Measurements from ENCODE around the gene EEF1AKMT3. TPM values are rescaled to one million over a fixed set of nuclear protein-coding genes. Genes with fewer than 3 reads are reported as not detected.

Gene EEF1AKMT3
- 2.7 TPM for polyA plus RNA-seq (2013, experiment 1 of 2)
- 3.2 TPM for polyA plus RNA-seq (2013, experiment 2 of 2)

DNA sequence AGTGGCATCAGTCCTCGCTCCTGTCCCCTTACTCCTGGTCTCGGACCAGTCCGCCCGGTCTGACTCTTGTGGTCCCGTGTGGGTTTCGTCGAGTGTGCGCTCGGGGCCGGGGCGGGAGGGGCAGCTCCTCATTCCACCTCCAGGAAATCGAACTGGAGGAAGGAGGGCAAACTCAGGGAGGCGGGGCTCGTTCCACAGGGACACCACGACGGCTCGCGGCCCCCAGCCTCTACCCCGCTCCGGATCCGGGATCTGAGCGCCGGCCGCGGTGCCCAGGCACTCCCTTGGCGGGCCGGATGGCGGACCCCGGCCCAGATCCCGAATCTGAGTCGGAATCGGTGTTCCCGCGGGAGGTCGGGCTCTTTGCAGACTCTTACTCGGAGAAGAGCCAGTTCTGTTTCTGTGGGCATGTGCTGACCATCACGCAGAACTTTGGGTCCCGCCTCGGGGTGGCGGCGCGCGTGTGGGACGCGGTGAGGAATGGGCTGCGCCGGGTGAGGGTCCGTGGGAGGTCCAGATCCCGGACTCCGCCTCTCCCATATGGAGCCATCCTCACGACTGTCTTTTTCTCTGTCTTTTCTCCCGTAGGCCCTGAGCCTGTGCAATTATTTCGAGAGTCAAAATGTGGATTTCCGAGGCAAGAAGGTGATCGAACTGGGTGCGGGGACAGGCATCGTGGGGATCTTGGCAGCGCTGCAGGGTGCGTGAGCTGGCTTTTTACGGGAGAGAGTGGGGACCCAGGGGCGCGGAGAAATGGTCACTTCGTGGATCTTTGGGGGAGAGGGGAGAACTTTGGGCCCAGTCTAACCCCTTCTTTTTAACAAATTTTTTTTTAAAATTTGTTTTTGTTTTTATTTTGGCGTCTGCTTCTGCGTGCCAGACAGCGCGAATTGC lies at the start of gene EEF1AKMT3:
EEF1AKMT3 (plus strand) TSS at position 186 of the 894 bp plus-strand sequence; CDS start at position 297, 111 bp downstream.
- Histone ChIP-seq H3K4ac (ENCODE audit: low read length) (no peak within 1 kb of the TSS), H4K8ac (ENCODE audit: low read depth, low read length) (peak within 1 kb of the TSS; percentile 88), H3K27me3 (ENCODE audit: control insufficient read depth in 3 of 3, insufficient read depth in 3 of 3, low read depth in 1 of 3, low read length in 3 of 3) (peaks cover 0 to 2% (median 0%) of the 10 kb centered on the region in 3 experiments), H3K4me2 (ENCODE audit: insufficient read depth, low read length, poor library complexity, severe bottlenecking) (peak within 1 kb of the TSS; percentile 97), H3K36me3 (replicated peaks in 1 of 2; ENCODE audit: control insufficient read depth in 2 of 2, insufficient read depth in 2 of 2, low read length in 2 of 2) (peaks cover 10 to 47% of the 10 kb centered on the region in 2 donors), H3K9ac (ENCODE audit: low read depth, low read length, poor library complexity) (peak within 1 kb of the TSS; percentile 89), H2AK5ac (ENCODE audit: low read depth, low read length) (no peak within 1 kb of the TSS), H3K27ac (replicated peaks; ENCODE audit: low read length) (peak within 1 kb of the TSS; percentile 78), H3K14ac (ENCODE audit: low read length) (peak within 1 kb of the TSS; percentile 47), H2AFZ (ENCODE audit: low read length) (peak within 1 kb of the TSS; percentile 98), H2BK15ac (ENCODE audit: low read length) (peak within 1 kb of the TSS; percentile 82), H3K9me3 (replicated peaks in 1 of 2; ENCODE audit: control insufficient read depth in 2 of 2, insufficient read depth in 1 of 2, low read depth in 1 of 2, low read length in 2 of 2) (no peaks in the 10 kb centered on the region), H2BK120ac (ENCODE audit: low read depth, low read length) (peak within 1 kb of the TSS; percentile 55), H2BK12ac (ENCODE audit: low read length) (no peak within 1 kb of the TSS), H3K18ac (ENCODE audit: low read length) (peak within 1 kb of the TSS; percentile 96), H3K4me1 (ENCODE audit: control insufficient read depth in 2 of 2, insufficient read depth in 1 of 2, low read depth in 1 of 2, low read length in 2 of 2) (peaks cover 4 to 9% of the 10 kb centered on the region in 2 donors), H3K79me1 (ENCODE audit: low read depth, low read length) (no peaks in the 10 kb centered on the region), H3K23ac (ENCODE audit: low read depth, low read length, poor library complexity) (peak within 1 kb of the TSS; percentile 89), H4K91ac (ENCODE audit: low read depth, low read length, poor library complexity) (peak within 1 kb of the TSS; percentile 56), H2BK5ac (ENCODE audit: low read length) (no peak within 1 kb of the TSS), H3K4me3 (ENCODE audit: low read length in 2 of 2) (peak within 1 kb of the TSS; percentile 89 to 97)
- no CpG with 5 or more reads among the region's 67 CpGs for WGBS, 2 donors (ENCODE audit: extremely low coverage in 2 of 2, insufficient read length in 2 of 2, insufficient replicate concordance in 1 of 2)
- no peak for DNase-seq (ENCODE audit: low spot score)

DNA sequence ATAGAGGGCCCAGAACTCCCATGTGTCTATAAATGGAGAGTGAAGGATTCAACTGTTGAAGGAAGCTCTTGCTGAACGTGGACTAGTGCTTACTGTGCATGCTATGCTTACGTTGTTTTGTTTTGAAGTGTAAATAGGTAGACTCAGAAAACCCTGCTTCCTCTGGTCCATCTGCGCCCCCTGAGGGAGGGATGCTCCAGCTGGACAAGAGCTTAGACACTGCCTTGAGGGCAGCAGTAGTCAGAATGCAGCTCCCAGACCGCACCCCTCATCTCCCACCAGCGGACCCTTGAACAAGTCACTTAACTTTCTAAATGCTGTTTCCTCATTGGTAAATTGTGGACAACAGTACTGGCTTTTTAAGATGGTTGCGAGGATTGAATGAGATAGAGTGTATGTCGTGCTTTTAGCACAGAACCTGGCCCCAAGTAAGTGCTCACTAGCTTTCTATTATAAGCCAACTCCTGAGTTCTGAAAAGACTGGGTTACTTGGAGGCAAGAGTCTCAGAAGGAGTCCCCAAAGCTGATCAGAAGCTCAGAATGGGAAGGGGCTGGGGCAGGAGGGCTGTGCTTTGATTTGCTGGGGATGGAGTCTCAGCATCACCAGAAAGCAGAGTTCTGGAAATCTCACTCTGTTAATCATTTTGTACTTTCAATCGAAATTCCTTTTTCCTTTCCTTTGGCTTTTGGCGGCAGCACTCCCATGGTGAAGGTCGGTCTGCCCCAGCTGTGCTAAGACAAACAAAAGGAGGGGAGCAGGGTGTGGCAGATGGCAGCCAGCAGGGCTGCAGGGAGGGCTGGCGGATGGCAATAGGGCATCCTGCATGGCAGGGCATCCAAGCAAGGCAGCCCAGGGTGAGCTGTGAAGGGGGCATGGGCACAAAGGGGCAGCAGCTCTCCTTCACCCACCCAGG lies 49.4 kb upstream of the EEF1AKMT3 start:
- H3K4me2 ChIP-seq (ENCODE audit: insufficient read depth, low read length, poor library complexity, severe bottlenecking) = no peak overlapping the region
- H2BK5ac ChIP-seq (ENCODE audit: low read length) = no peak overlapping the region
- H3K23ac ChIP-seq (ENCODE audit: low read depth, low read length, poor library complexity) = no peak overlapping the region
- H2BK120ac ChIP-seq (ENCODE audit: low read depth, low read length) = no peak overlapping the region
- no peak overlapping the region for H2BK15ac ChIP-seq (ENCODE audit: low read length)
- H3K18ac ChIP-seq (ENCODE audit: low read length) = no peak overlapping the region
- no peak overlapping the region for H3K4ac ChIP-seq (ENCODE audit: low read length)
- peaks cover 0 to 7% of the 10 kb centered on the region in 2 donors for H3K4me1 ChIP-seq (ENCODE audit: control insufficient read depth in 2 of 2, insufficient read depth in 1 of 2, low read depth in 1 of 2, low read length in 2 of 2)
- no peak overlapping the region for H4K91ac ChIP-seq (ENCODE audit: low read depth, low read length, poor library complexity)
- H3K9ac ChIP-seq (ENCODE audit: low read depth, low read length, poor library complexity) = no peak overlapping the region
- no peak overlapping the region for H2BK12ac ChIP-seq (ENCODE audit: low read length)
- H3K9me3 ChIP-seq (replicated peaks in 1 of 2; ENCODE audit: control insufficient read depth in 2 of 2, insufficient read depth in 1 of 2, low read depth in 1 of 2, low read length in 2 of 2) = peaks cover 0 to 3% of the 10 kb centered on the region in 2 donors
- no peak overlapping the region for H4K8ac ChIP-seq (ENCODE audit: low read depth, low read length)
- DNase-seq (ENCODE audit: low spot score) = no peak
- no CpG with 5 or more reads among the region's 11 CpGs for WGBS, 2 donors (ENCODE audit: extremely low coverage in 2 of 2, insufficient read length in 2 of 2, insufficient replicate concordance in 1 of 2)
- no peak overlapping the region for H3K14ac ChIP-seq (ENCODE audit: low read length)
- H3K4me3 ChIP-seq (ENCODE audit: low read length in 2 of 2) = no peak overlapping the region
- no peak overlapping the region for H2AFZ ChIP-seq (ENCODE audit: low read length)
- no peak overlapping the region for H3K27ac ChIP-seq (replicated peaks; ENCODE audit: low read length)
- no peak overlapping the region for H2AK5ac ChIP-seq (ENCODE audit: low read depth, low read length)
- H3K79me1 ChIP-seq (ENCODE audit: low read depth, low read length) = no peaks in the 10 kb centered on the region
- peaks cover 0 to 39% (median 18%) of the 10 kb centered on the region in 3 experiments for H3K27me3 ChIP-seq (ENCODE audit: control insufficient read depth in 3 of 3, insufficient read depth in 3 of 3, low read depth in 1 of 3, low read length in 3 of 3)
- H3K36me3 ChIP-seq (replicated peaks in 1 of 2; ENCODE audit: control insufficient read depth in 2 of 2, insufficient read depth in 2 of 2, low read length in 2 of 2) = peaks cover 13 to 62% of the 10 kb centered on the region in 2 donors

DNA sequence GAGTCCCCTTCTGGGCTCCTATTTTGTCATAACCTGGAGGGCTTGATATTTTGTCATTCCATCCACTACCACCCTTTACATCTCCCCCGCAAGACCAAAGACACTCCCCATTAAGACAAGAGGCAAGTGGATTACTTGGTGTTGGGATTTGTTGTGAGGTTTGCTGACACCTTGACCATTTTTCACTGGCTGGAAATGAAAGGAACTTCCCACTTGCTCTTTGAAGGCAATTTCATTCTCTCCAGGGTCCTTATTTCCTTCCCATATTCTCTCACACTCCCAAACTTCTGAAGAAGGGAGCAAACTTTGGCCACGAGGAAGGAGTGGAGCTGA lies 48.8 kb upstream of the EEF1AKMT3 start:
- DNase-seq (ENCODE audit: low spot score) = no peak
- no CpG with 5 or more reads among the region's 2 CpGs for WGBS, 2 donors (ENCODE audit: extremely low coverage in 2 of 2, insufficient read length in 2 of 2, insufficient replicate concordance in 1 of 2)
- Histone ChIP-seq H2BK12ac (ENCODE audit: low read length) (no peak overlapping the region), H2BK120ac (ENCODE audit: low read depth, low read length) (no peak overlapping the region), H3K4me1 (ENCODE audit: control insufficient read depth in 2 of 2, insufficient read depth in 1 of 2, low read depth in 1 of 2, low read length in 2 of 2) (peaks cover 0 to 7% of the 10 kb centered on the region in 2 donors), H2BK15ac (ENCODE audit: low read length) (no peak overlapping the region), H3K36me3 (replicated peaks in 1 of 2; ENCODE audit: control insufficient read depth in 2 of 2, insufficient read depth in 2 of 2, low read length in 2 of 2) (peaks cover 10 to 56% of the 10 kb centered on the region in 2 donors), H3K4me3 (ENCODE audit: low read length in 2 of 2) (no peak overlapping the region), H3K4me2 (ENCODE audit: insufficient read depth, low read length, poor library complexity, severe bottlenecking) (no peak overlapping the region), H2BK5ac (ENCODE audit: low read length) (no peak overlapping the region), H3K23ac (ENCODE audit: low read depth, low read length, poor library complexity) (no peak overlapping the region), H3K9me3 (replicated peaks in 1 of 2; ENCODE audit: control insufficient read depth in 2 of 2, insufficient read depth in 1 of 2, low read depth in 1 of 2, low read length in 2 of 2) (peaks cover 0 to 3% of the 10 kb centered on the region in 2 donors), H4K8ac (ENCODE audit: low read depth, low read length) (no peak overlapping the region), H3K14ac (ENCODE audit: low read length) (no peak overlapping the region), H3K4ac (ENCODE audit: low read length) (no peak overlapping the region), H3K9ac (ENCODE audit: low read depth, low read length, poor library complexity) (no peak overlapping the region), H4K91ac (ENCODE audit: low read depth, low read length, poor library complexity) (no peak overlapping the region), H2AFZ (ENCODE audit: low read length) (no peak overlapping the region), H3K27me3 (ENCODE audit: control insufficient read depth in 3 of 3, insufficient read depth in 3 of 3, low read depth in 1 of 3, low read length in 3 of 3) (peaks cover 0 to 45% (median 18%) of the 10 kb centered on the region in 3 experiments), H3K27ac (replicated peaks; ENCODE audit: low read length) (no peak overlapping the region), H2AK5ac (ENCODE audit: low read depth, low read length) (no peak overlapping the region), H3K79me1 (ENCODE audit: low read depth, low read length) (no peaks in the 10 kb centered on the region), H3K18ac (ENCODE audit: low read length) (no peak overlapping the region)
